GM12878 (cell line): Measurements from ENCODE around the gene SNX2.

Experiments
- EZH2 ChIP-seq: IDR thresholded peaks from 2 replicates; pipeline ENCODE4 v1.6.1; 2012; ENCODE audit warnings: low read depth, mild to moderate bottlenecking, control low read depth, inconsistent platforms, low read length, borderline replicate concordance; ENCODE audit not compliant: control insufficient read depth
- TCF12 ChIP-seq: IDR thresholded peaks from 2 replicates; pipeline ENCODE4 v1.6.1; 2011; ENCODE audit warnings: low read depth, mild to moderate bottlenecking, low read length

DNA sequence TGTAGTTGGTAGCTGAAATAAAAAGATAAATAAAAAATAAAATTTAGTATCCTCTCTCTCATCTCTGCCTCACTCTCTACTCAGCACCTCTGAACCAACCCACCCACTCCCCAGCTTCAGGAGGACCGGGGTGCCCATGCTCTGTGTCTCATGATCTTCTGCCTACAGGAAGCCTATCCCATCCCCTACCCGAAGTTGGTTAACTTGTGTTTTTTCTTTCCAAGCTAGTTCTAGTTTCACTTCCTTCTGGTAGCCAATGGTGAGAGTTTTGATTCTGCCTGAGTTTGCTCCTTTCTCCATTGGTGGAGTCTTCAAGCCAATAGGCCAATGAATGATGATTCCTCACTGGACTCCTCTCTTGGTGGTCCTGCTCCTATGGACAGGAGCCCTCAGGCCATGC, 102.6 kb downstream of the SNX2 start:
- TF ChIP-seq EZH2 = no peak
- TF ChIP-seq TCF12 = no peak
